Stomach (tissue), 4 donors: ENCODE measurements around the gene MTMR12.

Experiments
- CTCF ChIP-seq, 7 experiments: fragments of 450-650 bp in 4 of 7; fragments of 200-600 bp in 3 of 7; sonication (generic) in 3 of 7; IDR thresholded peaks; one replicate each; pipeline ENCODE4 v1.5.1; 2016 to 2019; ENCODE audit warnings: antibody characterized with exemption in 7 of 7, control low read depth in 2 of 7, mild to moderate bottlenecking in 1 of 7
- EP300 ChIP-seq: sonication (generic); formaldehyde crosslinking; IDR thresholded peaks from one replicate; pipeline ENCODE4 v1.6.1; 2017; ENCODE audit warnings: antibody characterized with exemption
- POLR2A ChIP-seq, 4 donors: fragments of 450-650 bp; IDR thresholded peaks; one replicate each; pipeline ENCODE4 v1.6.1; 2016; ENCODE audit warnings: antibody characterized with exemption in 4 of 4, control low read depth in 2 of 4, mild to moderate bottlenecking in 1 of 4, moderate library complexity in 1 of 4
- POLR2AphosphoS5 ChIP-seq, 3 donors: sonication (generic); formaldehyde crosslinking; IDR thresholded peaks; one replicate each; pipeline ENCODE4 v1.6.1; 2016; ENCODE audit warnings: antibody characterized with exemption in 3 of 3

GRCh38 chr5:32245742-32246141 is 67.0 kb downstream of the MTMR12 start:
- TF ChIP-seq CTCF (IDR thresholded peaks at IDR 0.05): no peak
- no peak for TF ChIP-seq POLR2A (IDR thresholded peaks at IDR 0.05)
- no peak for TF ChIP-seq EP300
- no peak for TF ChIP-seq POLR2AphosphoS5 (IDR thresholded peaks at IDR 0.05)
